K562 (cell line): ENCODE measurements around the gene USP15.

Experiments
- BHLHE40 ChIP-seq: IDR thresholded peaks from 2 replicates; pipeline ENCODE4 v1.6.1; 2011; ENCODE audit warnings: low read length, improper control_type of control experiment
- HCFC1 ChIP-seq: IDR thresholded peaks from 2 replicates; pipeline ENCODE4 v1.6.1; 2012; ENCODE audit warnings: low read depth, low read length, improper control_type of control experiment
- NFRKB ChIP-seq: fragments of 450-650 bp; IDR thresholded peaks from 2 replicates; pipeline ENCODE4 v1.6.1; 2016; ENCODE audit warnings: low read depth
- POLR2A ChIP-seq: fragments of 450-650 bp; conservative IDR thresholded peaks from 2 replicates; pipeline ENCODE4 v1.6.1; 2016
- RAD21 ChIP-seq, 2 experiments: fragments of 250-450 bp in 1 of 2; fragments of 450-650 bp in 1 of 2; sonication (Bioruptor Pico) in 1 of 2; formaldehyde crosslinking in 1 of 2; IDR thresholded peaks in 1 of 2; conservative IDR thresholded peaks in 1 of 2; 2 replicates each; pipeline versions ENCODE4 v1.4.0 to v1.8.0; 2020 to 2022; ENCODE audit warnings: mild to moderate bottlenecking in 2 of 2, moderate library complexity in 1 of 2
- TARDBP ChIP-seq: fragments of 450-650 bp; IDR thresholded peaks from 2 replicates; pipeline ENCODE4 v1.6.1; 2016
- ZKSCAN8 ChIP-seq: fragments of 200-800 bp; sonication (Bioruptor generic); IDR thresholded peaks from 2 replicates; pipeline ENCODE4 v1.6.1; 2016; ENCODE audit warnings: missing genetic modification characterization, missing compliant biosample characterization
- TF ChIP-seq, protein P1 (sequence below), 3 experiments: IDR thresholded peaks in 2 of 3; conservative IDR thresholded peaks in 1 of 3; 2 replicates each; pipeline ENCODE4 v1.5.1; 2011 to 2012; ENCODE audit warnings: low read length in 3 of 3, mild to moderate bottlenecking in 3 of 3, control low read depth in 2 of 3, improper control_type of control experiment in 1 of 3, inconsistent platforms in 1 of 3, low read depth in 1 of 3, mixed read lengths in 1 of 3, moderate library complexity in 1 of 3; ENCODE audit not compliant: insufficient read depth in 2 of 3
- TF ChIP-seq, protein P2 (sequence below), 2 experiments: fragments of 450-650 bp; formaldehyde crosslinking in 1 of 2; IDR thresholded peaks; 2 replicates each; pipeline versions ENCODE4 v1.4.0 to v1.6.1; 2014 to 2020; ENCODE audit warnings: mild to moderate bottlenecking in 2 of 2, borderline replicate concordance in 1 of 2, low read depth in 1 of 2
- TF ChIP-seq, protein P3 (sequence below): sonication (generic); formaldehyde crosslinking; IDR thresholded peaks from 2 replicates; pipeline ENCODE4 v1.5.0; 2020; ENCODE audit warnings: missing genetic modification reagents
- TF ChIP-seq, protein P4 (sequence below): fragments of 450-650 bp; IDR thresholded peaks from one replicate; pipeline ENCODE4 v1.6.1; 2018; ENCODE audit warnings: mild to moderate bottlenecking, moderate library complexity; ENCODE audit not compliant: partially characterized antibody

DNA sequence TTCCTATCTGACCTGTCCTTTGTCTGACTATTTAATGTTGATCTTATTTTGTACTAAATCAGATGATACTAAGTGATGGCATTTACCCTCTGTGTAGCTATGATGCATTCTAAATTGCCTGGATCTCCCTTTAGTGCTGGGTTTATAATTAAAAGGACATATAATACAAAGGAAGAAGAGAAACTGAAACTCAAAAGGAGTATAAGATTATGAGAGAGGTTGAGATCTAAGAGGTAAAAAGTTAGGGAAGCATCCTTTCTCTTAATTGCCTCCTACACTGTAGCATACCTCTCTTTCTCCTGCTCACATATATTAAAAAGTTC lies 119.5 kb downstream of the USP15 start:
- TF ChIP-seq RAD21 (CRISPR knock-in tag; conservative IDR thresholded peaks at IDR 0.05 in 1 of 2, IDR thresholded peaks at IDR 0.05 in 1 of 2) (no peak), NFRKB (no peak), POLR2A (no peak), BHLHE40 (no peak), HCFC1 (no peak), TARDBP (no peak), ZKSCAN8 (CRISPR knock-in tag) (no peak)
- TF ChIP-seq, protein P1, sequence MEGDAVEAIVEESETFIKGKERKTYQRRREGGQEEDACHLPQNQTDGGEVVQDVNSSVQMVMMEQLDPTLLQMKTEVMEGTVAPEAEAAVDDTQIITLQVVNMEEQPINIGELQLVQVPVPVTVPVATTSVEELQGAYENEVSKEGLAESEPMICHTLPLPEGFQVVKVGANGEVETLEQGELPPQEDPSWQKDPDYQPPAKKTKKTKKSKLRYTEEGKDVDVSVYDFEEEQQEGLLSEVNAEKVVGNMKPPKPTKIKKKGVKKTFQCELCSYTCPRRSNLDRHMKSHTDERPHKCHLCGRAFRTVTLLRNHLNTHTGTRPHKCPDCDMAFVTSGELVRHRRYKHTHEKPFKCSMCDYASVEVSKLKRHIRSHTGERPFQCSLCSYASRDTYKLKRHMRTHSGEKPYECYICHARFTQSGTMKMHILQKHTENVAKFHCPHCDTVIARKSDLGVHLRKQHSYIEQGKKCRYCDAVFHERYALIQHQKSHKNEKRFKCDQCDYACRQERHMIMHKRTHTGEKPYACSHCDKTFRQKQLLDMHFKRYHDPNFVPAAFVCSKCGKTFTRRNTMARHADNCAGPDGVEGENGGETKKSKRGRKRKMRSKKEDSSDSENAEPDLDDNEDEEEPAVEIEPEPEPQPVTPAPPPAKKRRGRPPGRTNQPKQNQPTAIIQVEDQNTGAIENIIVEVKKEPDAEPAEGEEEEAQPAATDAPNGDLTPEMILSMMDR (IDR thresholded peaks at IDR 0.05 in 2 of 3, conservative IDR thresholded peaks at IDR 0.05 in 1 of 3; ENCODE audit: insufficient read depth in 2 of 3, low read depth in 1 of 3, low read length in 3 of 3), result no peak
- TF ChIP-seq, protein P2, sequence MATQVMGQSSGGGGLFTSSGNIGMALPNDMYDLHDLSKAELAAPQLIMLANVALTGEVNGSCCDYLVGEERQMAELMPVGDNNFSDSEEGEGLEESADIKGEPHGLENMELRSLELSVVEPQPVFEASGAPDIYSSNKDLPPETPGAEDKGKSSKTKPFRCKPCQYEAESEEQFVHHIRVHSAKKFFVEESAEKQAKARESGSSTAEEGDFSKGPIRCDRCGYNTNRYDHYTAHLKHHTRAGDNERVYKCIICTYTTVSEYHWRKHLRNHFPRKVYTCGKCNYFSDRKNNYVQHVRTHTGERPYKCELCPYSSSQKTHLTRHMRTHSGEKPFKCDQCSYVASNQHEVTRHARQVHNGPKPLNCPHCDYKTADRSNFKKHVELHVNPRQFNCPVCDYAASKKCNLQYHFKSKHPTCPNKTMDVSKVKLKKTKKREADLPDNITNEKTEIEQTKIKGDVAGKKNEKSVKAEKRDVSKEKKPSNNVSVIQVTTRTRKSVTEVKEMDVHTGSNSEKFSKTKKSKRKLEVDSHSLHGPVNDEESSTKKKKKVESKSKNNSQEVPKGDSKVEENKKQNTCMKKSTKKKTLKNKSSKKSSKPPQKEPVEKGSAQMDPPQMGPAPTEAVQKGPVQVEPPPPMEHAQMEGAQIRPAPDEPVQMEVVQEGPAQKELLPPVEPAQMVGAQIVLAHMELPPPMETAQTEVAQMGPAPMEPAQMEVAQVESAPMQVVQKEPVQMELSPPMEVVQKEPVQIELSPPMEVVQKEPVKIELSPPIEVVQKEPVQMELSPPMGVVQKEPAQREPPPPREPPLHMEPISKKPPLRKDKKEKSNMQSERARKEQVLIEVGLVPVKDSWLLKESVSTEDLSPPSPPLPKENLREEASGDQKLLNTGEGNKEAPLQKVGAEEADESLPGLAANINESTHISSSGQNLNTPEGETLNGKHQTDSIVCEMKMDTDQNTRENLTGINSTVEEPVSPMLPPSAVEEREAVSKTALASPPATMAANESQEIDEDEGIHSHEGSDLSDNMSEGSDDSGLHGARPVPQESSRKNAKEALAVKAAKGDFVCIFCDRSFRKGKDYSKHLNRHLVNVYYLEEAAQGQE (IDR thresholded peaks at IDR 0.05; ENCODE audit: borderline replicate concordance), result no peak
- TF ChIP-seq, protein P2 (CRISPR knock-in tag; IDR thresholded peaks at IDR 0.05; ENCODE audit: low read depth), result no peak
- TF ChIP-seq, protein P3, sequence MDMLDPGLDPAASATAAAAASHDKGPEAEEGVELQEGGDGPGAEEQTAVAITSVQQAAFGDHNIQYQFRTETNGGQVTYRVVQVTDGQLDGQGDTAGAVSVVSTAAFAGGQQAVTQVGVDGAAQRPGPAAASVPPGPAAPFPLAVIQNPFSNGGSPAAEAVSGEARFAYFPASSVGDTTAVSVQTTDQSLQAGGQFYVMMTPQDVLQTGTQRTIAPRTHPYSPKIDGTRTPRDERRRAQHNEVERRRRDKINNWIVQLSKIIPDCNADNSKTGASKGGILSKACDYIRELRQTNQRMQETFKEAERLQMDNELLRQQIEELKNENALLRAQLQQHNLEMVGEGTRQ (CRISPR knock-in tag), result no peak
- TF ChIP-seq, protein P4, sequence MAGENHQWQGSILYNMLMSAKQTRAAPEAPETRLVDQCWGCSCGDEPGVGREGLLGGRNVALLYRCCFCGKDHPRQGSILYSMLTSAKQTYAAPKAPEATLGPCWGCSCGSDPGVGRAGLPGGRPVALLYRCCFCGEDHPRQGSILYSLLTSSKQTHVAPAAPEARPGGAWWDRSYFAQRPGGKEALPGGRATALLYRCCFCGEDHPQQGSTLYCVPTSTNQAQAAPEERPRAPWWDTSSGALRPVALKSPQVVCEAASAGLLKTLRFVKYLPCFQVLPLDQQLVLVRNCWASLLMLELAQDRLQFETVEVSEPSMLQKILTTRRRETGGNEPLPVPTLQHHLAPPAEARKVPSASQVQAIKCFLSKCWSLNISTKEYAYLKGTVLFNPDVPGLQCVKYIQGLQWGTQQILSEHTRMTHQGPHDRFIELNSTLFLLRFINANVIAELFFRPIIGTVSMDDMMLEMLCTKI, result no peak
